Vagina (tissue), 2 donors: ENCODE measurements around the gene ZFP57. TPM values are rescaled to one million over a fixed set of nuclear protein-coding genes. Genes with fewer than 3 reads are reported as not detected.

Experiments
- DNase-seq, 2 donors: peaks; one replicate each; pipeline ENCODE4 v3.0.0-alpha.2; 2017; ENCODE audit errors: extremely low spot score in 2 of 2
- H3K27ac ChIP-seq: fragments of 200-600 bp; sonication (generic); one replicate; pipeline ENCODE4 v1.5.1; 2019
- H3K27me3 ChIP-seq: fragments of 200-600 bp; sonication (generic); one replicate; pipeline ENCODE4 v1.5.1; 2019
- H3K36me3 ChIP-seq, 2 donors: fragments of 200-600 bp; sonication (generic); one replicate each; pipeline ENCODE4 v1.5.1; 2017 to 2019
- H3K4me1 ChIP-seq: fragments of 200-600 bp; sonication (generic); one replicate; pipeline ENCODE4 v1.5.1; 2019
- H3K4me3 ChIP-seq, 2 donors: fragments of 200-600 bp; sonication (generic); 1 replicate in 1 of 2; 2 replicates in 1 of 2; pipeline ENCODE4 v1.5.1; 2016 to 2019
- H3K9me3 ChIP-seq: fragments of 200-600 bp; sonication (generic); one replicate; pipeline ENCODE4 v1.5.1; 2019
- POLR2A ChIP-seq, 2 donors: fragments of 450-650 bp; IDR thresholded peaks; one replicate each; pipeline ENCODE4 v1.6.1; 2017; ENCODE audit warnings: antibody characterized with exemption in 2 of 2, mild to moderate bottlenecking in 2 of 2, moderate library complexity in 2 of 2
- POLR2AphosphoS5 ChIP-seq, 2 donors: sonication (generic); formaldehyde crosslinking; IDR thresholded peaks; one replicate each; pipeline ENCODE4 v1.9.0; 2017; ENCODE audit warnings: antibody characterized with exemption in 2 of 2, mild to moderate bottlenecking in 2 of 2, low read depth in 1 of 2; ENCODE audit not compliant: insufficient read depth in 1 of 2
- intact Hi-C: fragments of 100-400 bp; cut with DNase I; formaldehyde crosslinking; loops from one replicate; pipeline ENCODE4 v1.15.1; 2023
- total RNA-seq: library from RNA; depleted of rRNA; stranded (reverse); fragments of >200 nt; gene quantifications from one replicate; pipeline ENCODE4 v1.2.3, GENCODE V29; 2016
- TF ChIP-seq, protein P1 (sequence below), 3 experiments: fragments of 450-650 bp in 2 of 3; fragments of 200-600 bp in 1 of 3; sonication (generic) in 1 of 3; IDR thresholded peaks; one replicate each; pipeline ENCODE4 v1.5.1; 2017 to 2019; ENCODE audit warnings: antibody characterized with exemption in 3 of 3, mild to moderate bottlenecking in 2 of 3, moderate library complexity in 2 of 3

ZFP57 gene
- total RNA-seq, 1 donor from 2014 or later, result 3.7 TPM

DNA sequence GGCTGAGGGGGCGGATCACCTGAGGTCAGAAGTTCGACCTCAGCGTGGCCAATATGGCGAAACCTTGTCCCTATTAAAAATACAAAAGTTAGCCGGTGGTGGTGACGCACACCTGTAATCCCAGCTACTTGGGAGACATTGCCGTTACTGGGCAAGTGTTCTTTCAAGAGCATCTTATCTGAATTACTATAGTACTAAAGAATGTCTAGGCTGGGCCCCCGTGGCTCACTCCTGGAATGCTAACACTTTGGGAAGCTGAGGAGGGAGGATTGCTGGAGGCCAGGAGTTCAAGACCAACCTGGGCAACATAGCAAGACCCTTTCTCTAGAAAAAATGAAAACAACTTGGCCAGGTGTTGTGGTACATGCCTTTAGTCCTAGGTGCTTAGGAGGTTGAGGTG, 859 bp upstream of the ZFP57 start:
- H3K9me3 ChIP-seq, result no peaks in the 10 kb centered on the region
- no peaks in the 10 kb centered on the region for H3K27me3 ChIP-seq
- H3K4me3 ChIP-seq, result no peak overlapping the region
- intact Hi-C loops, result no loop called here
- TF ChIP-seq POLR2A (IDR thresholded peaks at IDR 0.05) (no peak), POLR2AphosphoS5 (IDR thresholded peaks at IDR 0.05; ENCODE audit: insufficient read depth in 1 of 2, low read depth in 1 of 2) (no peak)
- TF ChIP-seq, protein P1, sequence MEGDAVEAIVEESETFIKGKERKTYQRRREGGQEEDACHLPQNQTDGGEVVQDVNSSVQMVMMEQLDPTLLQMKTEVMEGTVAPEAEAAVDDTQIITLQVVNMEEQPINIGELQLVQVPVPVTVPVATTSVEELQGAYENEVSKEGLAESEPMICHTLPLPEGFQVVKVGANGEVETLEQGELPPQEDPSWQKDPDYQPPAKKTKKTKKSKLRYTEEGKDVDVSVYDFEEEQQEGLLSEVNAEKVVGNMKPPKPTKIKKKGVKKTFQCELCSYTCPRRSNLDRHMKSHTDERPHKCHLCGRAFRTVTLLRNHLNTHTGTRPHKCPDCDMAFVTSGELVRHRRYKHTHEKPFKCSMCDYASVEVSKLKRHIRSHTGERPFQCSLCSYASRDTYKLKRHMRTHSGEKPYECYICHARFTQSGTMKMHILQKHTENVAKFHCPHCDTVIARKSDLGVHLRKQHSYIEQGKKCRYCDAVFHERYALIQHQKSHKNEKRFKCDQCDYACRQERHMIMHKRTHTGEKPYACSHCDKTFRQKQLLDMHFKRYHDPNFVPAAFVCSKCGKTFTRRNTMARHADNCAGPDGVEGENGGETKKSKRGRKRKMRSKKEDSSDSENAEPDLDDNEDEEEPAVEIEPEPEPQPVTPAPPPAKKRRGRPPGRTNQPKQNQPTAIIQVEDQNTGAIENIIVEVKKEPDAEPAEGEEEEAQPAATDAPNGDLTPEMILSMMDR (IDR thresholded peaks at IDR 0.05), result no peak
- no peaks in the 10 kb centered on the region for H3K36me3 ChIP-seq
- H3K27ac ChIP-seq, result no peak overlapping the region
- no peak for DNase-seq
- no peaks in the 10 kb centered on the region for H3K4me1 ChIP-seq

DNA sequence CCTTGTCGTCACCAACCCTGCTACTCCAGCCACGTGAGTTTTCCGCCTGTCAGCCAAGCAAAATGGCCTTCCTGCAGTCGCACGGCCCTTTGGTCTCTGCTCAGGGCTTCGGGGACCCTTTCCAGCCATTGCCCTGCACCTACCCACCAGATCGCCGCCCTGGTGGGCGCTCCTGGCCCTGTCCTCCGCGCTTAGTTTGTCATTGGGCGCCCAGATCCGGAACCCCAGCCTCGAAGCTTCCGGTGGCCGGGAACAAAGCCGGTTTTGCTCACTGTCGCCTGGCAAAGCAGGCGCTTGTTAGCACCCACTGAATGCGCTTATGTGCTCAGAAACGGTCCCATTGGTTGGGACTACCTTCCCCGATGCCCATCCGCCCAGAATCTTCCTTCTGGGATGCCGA, 536 bp downstream of the ZFP57 start:
- intact Hi-C loops, result no loop called here
- H3K27me3 ChIP-seq, result no peaks in the 10 kb centered on the region
- H3K36me3 ChIP-seq, result no peaks in the 10 kb centered on the region
- H3K4me3 ChIP-seq, result no peak overlapping the region
- no peak for TF ChIP-seq POLR2AphosphoS5 (IDR thresholded peaks at IDR 0.05; ENCODE audit: insufficient read depth in 1 of 2, low read depth in 1 of 2)
- TF ChIP-seq POLR2A (IDR thresholded peaks at IDR 0.05), result no peak
- TF ChIP-seq, protein P1 (IDR thresholded peaks at IDR 0.05), result no peak
- no peak for DNase-seq
- H3K9me3 ChIP-seq, result no peaks in the 10 kb centered on the region
- no peaks in the 10 kb centered on the region for H3K4me1 ChIP-seq
- H3K27ac ChIP-seq, result no peak overlapping the region

DNA sequence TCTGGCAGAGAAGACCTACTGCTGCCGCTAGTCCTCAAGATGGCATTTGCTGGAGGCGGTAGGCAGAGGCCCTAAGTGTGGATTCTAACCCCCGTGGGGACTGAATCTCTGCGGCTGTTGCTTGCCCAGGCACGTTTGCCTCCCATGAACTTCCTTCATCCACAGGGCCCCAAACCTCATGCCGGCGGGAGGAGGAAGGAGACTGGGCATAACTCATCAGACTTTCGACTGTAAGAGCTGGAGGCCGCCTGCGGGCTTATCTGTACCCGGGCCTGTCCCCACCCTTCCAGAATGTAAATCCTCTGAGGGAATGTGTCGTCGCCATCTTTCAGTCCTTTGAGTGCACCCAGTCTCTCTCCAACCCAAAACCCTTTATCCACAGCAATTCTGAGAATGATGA, 990 bp downstream of the ZFP57 start:
- Histone ChIP-seq H3K4me1 (no peaks in the 10 kb centered on the region), H3K36me3 (no peaks in the 10 kb centered on the region), H3K4me3 (no peak overlapping the region), H3K27me3 (no peaks in the 10 kb centered on the region), H3K27ac (no peak overlapping the region), H3K9me3 (no peaks in the 10 kb centered on the region)
- DNase-seq, result no peak
- TF ChIP-seq, protein P1 (IDR thresholded peaks at IDR 0.05), result no peak
- no peak for TF ChIP-seq POLR2A (IDR thresholded peaks at IDR 0.05)
- no peak for TF ChIP-seq POLR2AphosphoS5 (IDR thresholded peaks at IDR 0.05; ENCODE audit: insufficient read depth in 1 of 2, low read depth in 1 of 2)
- intact Hi-C loops, result no loop called here

DNA sequence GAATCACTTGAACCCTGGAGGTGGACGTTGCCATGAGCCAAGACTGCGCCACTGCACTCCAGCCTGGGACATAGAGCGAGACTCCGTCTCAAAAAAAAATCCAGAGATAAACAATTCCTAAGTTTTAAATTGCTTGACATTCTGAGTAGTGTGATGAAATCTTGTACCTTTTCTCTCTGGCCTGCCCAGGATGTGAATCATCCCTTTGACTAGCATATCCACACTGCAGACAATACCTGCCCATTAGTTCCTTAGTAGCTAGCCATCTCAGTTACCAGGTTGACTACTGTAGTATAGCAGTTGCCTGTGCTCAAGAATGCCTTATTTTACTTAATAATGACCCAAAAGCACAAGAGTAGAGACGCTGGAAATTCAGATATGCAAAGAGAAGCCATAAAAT, 2.8 kb downstream of the ZFP57 start:
- DNase-seq, result no peak
- Histone ChIP-seq H3K36me3 (no peaks in the 10 kb centered on the region), H3K4me3 (no peak overlapping the region), H3K9me3 (no peaks in the 10 kb centered on the region), H3K4me1 (no peaks in the 10 kb centered on the region), H3K27me3 (no peaks in the 10 kb centered on the region), H3K27ac (no peak overlapping the region)
- intact Hi-C loops, result no loop called here
- TF ChIP-seq POLR2AphosphoS5 (IDR thresholded peaks at IDR 0.05; ENCODE audit: insufficient read depth in 1 of 2, low read depth in 1 of 2) (no peak), POLR2A (IDR thresholded peaks at IDR 0.05) (no peak)
- TF ChIP-seq, protein P1 (IDR thresholded peaks at IDR 0.05), result no peak

DNA sequence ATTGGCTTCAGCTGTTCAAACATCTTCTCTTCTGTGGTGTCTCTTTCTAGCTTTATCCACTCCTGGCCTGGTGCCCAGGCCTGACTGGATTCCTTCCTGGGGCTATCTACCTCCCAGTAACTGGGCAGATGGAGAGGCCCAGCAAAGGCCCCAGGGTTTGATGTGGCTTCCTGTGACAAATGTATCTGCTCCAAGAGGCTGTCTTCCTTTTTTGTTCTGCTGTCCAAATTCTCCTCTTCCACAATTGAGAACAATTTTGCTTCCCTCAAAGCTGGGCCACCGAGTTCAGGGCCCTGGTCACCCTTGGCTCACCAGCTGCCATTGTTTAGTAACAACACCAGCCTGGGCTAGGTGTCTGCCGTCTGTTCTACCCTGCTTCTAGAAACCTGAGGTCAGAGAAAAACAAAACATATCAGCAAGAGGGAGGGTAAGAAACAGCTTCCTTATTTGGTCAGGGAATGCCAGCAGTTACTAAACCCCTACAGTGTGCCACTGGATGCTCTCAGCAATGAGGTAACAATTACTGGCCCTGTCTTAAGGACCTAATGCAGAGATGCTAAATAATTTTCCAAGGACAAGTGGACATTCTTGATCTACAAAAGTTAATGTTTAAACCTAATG, 3.9 kb downstream of the ZFP57 start:
- intact Hi-C loops, result no loop called here
- H3K36me3 ChIP-seq, result no peaks in the 10 kb centered on the region
- H3K27me3 ChIP-seq, result no peaks in the 10 kb centered on the region
- no peak for DNase-seq
- H3K4me1 ChIP-seq, result no peaks in the 10 kb centered on the region
- TF ChIP-seq, protein P1 (IDR thresholded peaks at IDR 0.05), result no peak
- no peak for TF ChIP-seq POLR2AphosphoS5 (IDR thresholded peaks at IDR 0.05; ENCODE audit: insufficient read depth in 1 of 2, low read depth in 1 of 2)
- no peak for TF ChIP-seq POLR2A (IDR thresholded peaks at IDR 0.05)
- H3K4me3 ChIP-seq, result no peak overlapping the region
- no peak overlapping the region for H3K27ac ChIP-seq
- H3K9me3 ChIP-seq, result no peaks in the 10 kb centered on the region
